Jurkat, Clone E6-1 (cell line): ENCODE measurements around the gene XNDC1N.
"Not testable (repeated sequence)": the region's sequence is repeated elsewhere in the genome, so short reads cannot be mapped to it uniquely, and the experiment has no call there.

Source experiments
- DNase-seq: peaks from one replicate; pipeline ENCODE4 v3.0.0-alpha.2; 2011; ENCODE audit warnings: low read depth, low spot score
- H3K4me3 ChIP-seq: 2 replicates; pipeline ENCODE4 v1.5.1; 2011; ENCODE audit warnings: mild to moderate bottlenecking, low read length, control low read depth, moderate library complexity

Gene XNDC1N

DNA sequence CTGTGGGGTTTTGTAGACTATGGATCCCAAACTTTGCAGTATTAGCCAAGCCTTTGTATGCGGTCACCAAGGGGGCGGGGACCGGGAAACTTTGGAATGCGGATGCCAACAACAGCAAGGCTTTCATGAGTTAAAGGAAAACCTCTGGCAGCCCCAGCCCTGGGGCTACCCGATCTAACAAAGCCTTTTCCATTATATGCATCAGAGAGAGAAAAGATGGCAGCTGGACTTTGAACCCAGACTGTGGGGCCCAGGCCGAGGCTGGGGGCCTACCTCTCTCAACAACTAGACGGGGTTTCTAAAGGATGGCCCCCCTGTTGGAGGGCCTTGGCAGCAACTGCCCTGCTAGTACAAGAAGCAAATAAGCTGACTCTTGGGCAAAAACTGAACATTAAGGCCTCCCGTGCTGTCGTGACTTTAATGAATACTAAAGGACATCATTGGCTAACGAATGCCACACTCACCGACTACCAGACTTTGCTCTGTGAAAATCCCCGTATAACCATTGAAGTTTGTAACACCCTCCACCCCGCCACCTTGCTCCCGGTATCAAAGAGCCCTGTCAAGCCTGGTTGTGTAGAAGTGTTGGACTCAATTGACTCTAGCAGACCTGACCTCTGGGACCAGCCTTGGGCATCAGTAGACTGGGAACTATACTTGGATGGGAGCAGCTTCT, 39.9 kb downstream of the XNDC1N start:
- not testable (repeated sequence) for H3K4me3 ChIP-seq

DNA sequence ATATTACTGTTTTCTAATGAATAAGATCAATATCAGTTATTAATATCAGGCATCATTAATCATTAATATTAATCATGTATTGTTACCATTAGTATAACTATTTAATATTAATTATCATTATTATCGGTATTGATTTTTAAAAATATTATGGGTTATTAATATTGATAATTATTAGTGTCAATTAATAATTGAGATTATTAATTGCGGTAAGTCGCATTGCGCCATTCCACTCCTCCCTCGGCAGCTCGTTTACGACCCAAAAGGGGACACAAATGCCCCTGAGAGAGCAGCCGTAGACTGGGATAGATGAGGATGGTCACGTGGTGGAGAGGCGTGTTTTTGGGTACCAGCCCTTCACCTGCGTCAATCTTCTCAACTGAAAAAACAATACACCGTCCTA, 42.6 kb downstream of the XNDC1N start:
- H3K4me3 ChIP-seq, DNase-seq: not testable (repeated sequence)

More for the DNA sequence above, 39.9 kb downstream of the XNDC1N start:
- DNase-seq = not testable (repeated sequence)
